ENCODE measurements around the gene ROBO1.

DNA sequence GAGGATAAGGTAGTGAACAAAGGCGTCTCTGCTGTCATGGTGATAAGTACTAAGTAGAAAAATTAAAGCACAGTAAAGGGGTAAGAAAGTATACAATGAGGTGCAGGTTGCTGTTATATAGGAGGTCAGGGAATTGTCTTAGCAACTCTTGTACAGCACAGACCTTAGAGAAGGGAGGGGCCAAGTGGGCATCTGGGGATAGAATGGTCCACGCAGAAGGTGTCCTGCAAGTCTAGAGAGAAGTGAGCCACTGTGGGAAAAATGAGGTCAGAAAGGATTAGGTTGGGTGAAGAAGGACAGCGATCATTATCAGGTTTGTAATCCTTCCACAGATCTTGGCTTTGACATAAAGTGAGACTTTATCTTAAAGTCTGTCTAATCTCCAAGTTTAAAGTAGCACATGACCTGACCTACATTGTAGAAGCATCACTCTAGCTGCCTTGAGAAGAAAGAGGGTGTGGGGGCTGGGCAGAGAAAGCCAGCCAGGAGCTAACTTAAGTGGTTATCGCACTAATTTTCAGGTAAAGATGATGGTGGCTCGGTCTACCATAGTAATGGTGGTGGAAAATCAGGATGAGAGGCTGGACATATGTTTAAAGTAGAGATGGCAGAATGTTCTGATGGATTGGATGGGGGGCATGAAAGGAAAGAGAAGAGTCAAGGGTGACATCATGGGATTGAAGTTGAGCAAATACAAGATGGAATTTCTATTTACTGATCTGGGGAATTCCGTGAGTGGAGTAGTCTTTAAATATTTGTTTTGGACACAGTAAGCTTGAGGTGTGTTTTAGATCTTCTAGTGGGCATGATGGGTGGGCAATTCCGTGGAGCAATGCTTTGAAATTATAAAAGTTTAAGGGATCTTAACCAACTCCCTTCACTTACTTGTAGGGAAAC lies 919.2 kb downstream of the ROBO1 start:
- TF ChIP-seq TAF1 (IDR thresholded peaks at IDR 0.05; ENCODE audit: borderline replicate concordance, low read depth, low read length) (no peak), POLR2AphosphoS5 (IDR thresholded peaks at IDR 0.05; ENCODE audit: low read depth, low read length) (no peak)

Data from GM12892 (cell line).